Liver (tissue), 9 donors: ENCODE results near the gene HSD11B1L. TPM values are rescaled to one million over a fixed set of nuclear protein-coding genes. Genes with fewer than 3 reads are reported as not detected.
A peak's percentile ranks its signal among the peaks of the same experiment; 100 is the strongest.
"Not testable (repeated sequence)": the region's sequence is repeated elsewhere in the genome, so short reads cannot be mapped to it uniquely, and the experiment has no call there.

Experiments used
- DNase-seq: peaks from one replicate; pipeline ENCODE4 v3.0.0-alpha.2; 2017; ENCODE audit warnings: low spot score
- H3K27ac ChIP-seq, 2 donors: one replicate each; pipeline ENCODE4 v1.7.0; 2013; ENCODE audit warnings: inconsistent platforms in 2 of 2, low read length in 2 of 2, control low read depth in 1 of 2, low read depth in 1 of 2, mild to moderate bottlenecking in 1 of 2
- H3K27me3 ChIP-seq, 4 donors: one replicate each; pipeline versions ENCODE4 v1.6.1 to v1.7.0; 2013; ENCODE audit warnings: low read length in 3 of 4, inconsistent platforms in 1 of 4, mild to moderate bottlenecking in 1 of 4, moderate library complexity in 1 of 4; ENCODE audit not compliant: control insufficient read depth in 4 of 4, insufficient read depth in 4 of 4
- H3K36me3 ChIP-seq, 4 donors: one replicate each; pipeline versions ENCODE4 v1.6.1 to v1.7.0; 2013; ENCODE audit warnings: low read length in 3 of 4, mild to moderate bottlenecking in 3 of 4, low read depth in 1 of 4, moderate library complexity in 1 of 4; ENCODE audit not compliant: control insufficient read depth in 4 of 4, insufficient read depth in 3 of 4
- H3K4me1 ChIP-seq, 4 donors: one replicate each; pipeline versions ENCODE4 v1.6.1 to v1.7.0; 2013; ENCODE audit warnings: low read length in 3 of 4, mild to moderate bottlenecking in 3 of 4, moderate library complexity in 1 of 4; ENCODE audit not compliant: control insufficient read depth in 4 of 4, insufficient read depth in 4 of 4
- H3K4me3 ChIP-seq, 3 donors: one replicate each; pipeline versions ENCODE4 v1.6.1 to v1.7.0; 2013; ENCODE audit warnings: low read length in 3 of 3, control low read depth in 1 of 3, low read depth in 1 of 3, mild to moderate bottlenecking in 1 of 3
- H3K9ac ChIP-seq, 2 donors: one replicate each; pipeline ENCODE4 v1.7.0; 2013; ENCODE audit warnings: low read length in 2 of 2, mild to moderate bottlenecking in 2 of 2, moderate library complexity in 2 of 2, control low read depth in 1 of 2, low read depth in 1 of 2
- H3K9me3 ChIP-seq, 4 donors: one replicate each; pipeline versions ENCODE4 v1.6.1 to v1.7.0; 2013; ENCODE audit warnings: low read length in 3 of 4; ENCODE audit not compliant: control insufficient read depth in 4 of 4
- FOXA1 ChIP-seq: IDR thresholded peaks from 2 replicates; pipeline ENCODE4 v1.6.1; 2016; ENCODE audit warnings: antibody characterized with exemption
- FOXA2 ChIP-seq: IDR thresholded peaks from 2 replicates; pipeline ENCODE4 v1.6.1; 2016; ENCODE audit warnings: antibody characterized with exemption
- HNF4A ChIP-seq, 2 donors: conservative IDR thresholded peaks; 2 replicates each; pipeline ENCODE4 v1.6.1; 2016; ENCODE audit warnings: antibody characterized with exemption in 2 of 2, mild to moderate bottlenecking in 2 of 2
- JUND ChIP-seq, 2 donors: IDR thresholded peaks; 2 replicates each; pipeline ENCODE4 v1.6.1; 2016; ENCODE audit warnings: antibody characterized with exemption in 2 of 2
- NR2F2 ChIP-seq: IDR thresholded peaks from 2 replicates; pipeline ENCODE4 v1.6.1; 2016; ENCODE audit warnings: antibody characterized with exemption
- RAD21 ChIP-seq, 2 donors: IDR thresholded peaks; 2 replicates each; pipeline ENCODE4 v1.6.1; 2016; ENCODE audit warnings: antibody characterized with exemption in 2 of 2, mild to moderate bottlenecking in 2 of 2
- RXRA ChIP-seq, 2 donors: IDR thresholded peaks; 2 replicates each; pipeline ENCODE4 v1.6.1; 2017 to 2018; ENCODE audit warnings: antibody characterized with exemption in 2 of 2, mild to moderate bottlenecking in 1 of 2
- SP1 ChIP-seq: IDR thresholded peaks from 2 replicates; pipeline ENCODE4 v1.6.1; 2018; ENCODE audit warnings: antibody characterized with exemption, mild to moderate bottlenecking
- TAF1 ChIP-seq: conservative IDR thresholded peaks from 2 replicates; pipeline ENCODE4 v1.6.1; 2016; ENCODE audit warnings: antibody characterized with exemption, mild to moderate bottlenecking
- WGBS: extraction: QIAGEN DNeasy Blood & Tissue Kit; methylation state at CpG from one replicate; pipeline ENCODE4 v1.1.7; 2013; 5-methylcytosine and 5-hydroxymethylcytosine counted together
- polyA plus RNA-seq, 2 donors: library from polyadenylated mRNA; stranded (reverse) in 1 of 2; unstranded in 1 of 2; fragments of 200-250 nt in 1 of 2; fragments of >200 nt in 1 of 2; fragmentation: Nextera tagmentation in 1 of 2; extraction: Ambion mirVana in 1 of 2; gene quantifications; one replicate each; pipeline versions ENCODE4 v1.2.1 to v1.2.3, GENCODE V29; 2013 to 2015
- total RNA-seq, 2 donors: library from RNA; depleted of rRNA; stranded (reverse); fragments of >200 nt; gene quantifications; one replicate each; pipeline ENCODE4 v1.2.3, GENCODE V29; 2014
- TF ChIP-seq, protein P1 (sequence below): IDR thresholded peaks from 2 replicates; pipeline ENCODE4 v1.6.1; 2016; ENCODE audit warnings: antibody characterized with exemption
- TF ChIP-seq, protein P2 (sequence below): IDR thresholded peaks from 2 replicates; pipeline ENCODE4 v1.6.1; 2016; ENCODE audit warnings: antibody characterized with exemption
- TF ChIP-seq, protein P3 (sequence below): fragments of 150-350 bp; IDR thresholded peaks from 2 replicates; pipeline ENCODE4 v1.5.1; 2017; ENCODE audit warnings: improper control_type of control experiment, low read depth, low read length; ENCODE audit not compliant: missing input control
- donor health status: healthy.
- donor health status: healthy.
- donor health status: healthy.
- donor health status: healthy.
- donor health status: healthy.

Gene HSD11B1L
- total and polyA plus RNA-seq, 4 donors: 1.3 to 2.5 (median 1.9) TPM

DNA sequence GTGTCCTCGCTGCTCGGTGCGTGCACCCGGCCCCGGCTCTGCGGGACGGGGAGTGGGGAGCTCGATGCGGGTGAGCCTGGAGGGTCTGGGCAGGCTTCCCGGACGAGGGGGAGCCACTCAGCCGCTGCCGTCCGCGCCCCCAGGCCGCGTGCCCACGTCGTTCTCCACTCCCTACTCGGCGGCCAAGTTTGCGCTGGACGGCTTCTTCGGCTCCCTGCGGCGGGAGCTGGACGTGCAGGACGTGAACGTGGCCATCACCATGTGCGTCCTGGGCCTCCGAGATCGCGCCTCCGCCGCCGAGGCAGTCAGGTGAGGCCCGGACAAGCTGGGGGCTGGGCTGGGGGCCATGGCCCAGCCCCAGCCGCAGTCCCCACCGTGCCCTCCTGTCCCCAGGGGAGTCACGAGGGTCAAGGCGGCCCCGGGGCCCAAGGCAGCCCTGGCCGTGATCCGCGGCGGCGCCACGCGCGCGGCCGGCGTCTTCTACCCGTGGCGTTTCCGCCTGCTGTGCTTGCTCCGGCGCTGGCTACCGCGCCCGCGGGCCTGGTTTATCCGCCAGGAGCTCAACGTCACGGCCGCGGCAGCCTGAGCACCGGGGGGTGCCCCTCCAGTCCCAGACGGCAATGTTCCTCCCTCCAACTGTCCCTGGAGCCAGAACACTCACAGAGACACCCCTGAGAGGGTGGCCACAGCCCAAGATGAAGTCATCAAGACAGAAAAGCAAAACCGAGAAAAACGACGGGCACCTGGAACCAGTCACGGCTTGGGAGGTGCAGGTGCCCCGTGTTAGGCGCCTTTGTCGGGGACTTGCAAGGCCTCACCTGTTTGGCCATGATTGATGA is 6.8 kb downstream of the HSD11B1L start:
- Histone ChIP-seq H3K9me3 (no peaks in the 10 kb centered on the region), H3K27ac (peak overlapping the region in 1 of 2 donors; percentile 72), H3K4me1 (peaks cover 6 to 27% (median 14%) of the 10 kb centered on the region in 4 donors), H3K36me3 (peaks cover 4 to 9% (median 7%) of the 10 kb centered on the region in 4 donors), H3K27me3 (no peaks in the 10 kb centered on the region), H3K4me3 (no peak overlapping the region), H3K9ac (no peak overlapping the region)
- TF ChIP-seq, protein P1, sequence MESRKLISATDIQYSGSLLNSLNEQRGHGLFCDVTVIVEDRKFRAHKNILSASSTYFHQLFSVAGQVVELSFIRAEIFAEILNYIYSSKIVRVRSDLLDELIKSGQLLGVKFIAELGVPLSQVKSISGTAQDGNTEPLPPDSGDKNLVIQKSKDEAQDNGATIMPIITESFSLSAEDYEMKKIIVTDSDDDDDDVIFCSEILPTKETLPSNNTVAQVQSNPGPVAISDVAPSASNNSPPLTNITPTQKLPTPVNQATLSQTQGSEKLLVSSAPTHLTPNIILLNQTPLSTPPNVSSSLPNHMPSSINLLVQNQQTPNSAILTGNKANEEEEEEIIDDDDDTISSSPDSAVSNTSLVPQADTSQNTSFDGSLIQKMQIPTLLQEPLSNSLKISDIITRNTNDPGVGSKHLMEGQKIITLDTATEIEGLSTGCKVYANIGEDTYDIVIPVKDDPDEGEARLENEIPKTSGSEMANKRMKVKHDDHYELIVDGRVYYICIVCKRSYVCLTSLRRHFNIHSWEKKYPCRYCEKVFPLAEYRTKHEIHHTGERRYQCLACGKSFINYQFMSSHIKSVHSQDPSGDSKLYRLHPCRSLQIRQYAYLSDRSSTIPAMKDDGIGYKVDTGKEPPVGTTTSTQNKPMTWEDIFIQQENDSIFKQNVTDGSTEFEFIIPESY: no peak
- TF ChIP-seq NR2F2 (no peak), JUND (IDR thresholded peaks at IDR 0.05) (no peak), HNF4A (conservative IDR thresholded peaks at IDR 0.05) (no peak), SP1 (no peak), FOXA1 (no peak), RXRA (IDR thresholded peaks at IDR 0.05) (no peak), RAD21 (IDR thresholded peaks at IDR 0.05) (no peak), TAF1 (no peak), FOXA2 (no peak)
- TF ChIP-seq, protein P2, sequence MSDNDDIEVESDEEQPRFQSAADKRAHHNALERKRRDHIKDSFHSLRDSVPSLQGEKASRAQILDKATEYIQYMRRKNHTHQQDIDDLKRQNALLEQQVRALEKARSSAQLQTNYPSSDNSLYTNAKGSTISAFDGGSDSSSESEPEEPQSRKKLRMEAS: no peak
- TF ChIP-seq, protein P3, sequence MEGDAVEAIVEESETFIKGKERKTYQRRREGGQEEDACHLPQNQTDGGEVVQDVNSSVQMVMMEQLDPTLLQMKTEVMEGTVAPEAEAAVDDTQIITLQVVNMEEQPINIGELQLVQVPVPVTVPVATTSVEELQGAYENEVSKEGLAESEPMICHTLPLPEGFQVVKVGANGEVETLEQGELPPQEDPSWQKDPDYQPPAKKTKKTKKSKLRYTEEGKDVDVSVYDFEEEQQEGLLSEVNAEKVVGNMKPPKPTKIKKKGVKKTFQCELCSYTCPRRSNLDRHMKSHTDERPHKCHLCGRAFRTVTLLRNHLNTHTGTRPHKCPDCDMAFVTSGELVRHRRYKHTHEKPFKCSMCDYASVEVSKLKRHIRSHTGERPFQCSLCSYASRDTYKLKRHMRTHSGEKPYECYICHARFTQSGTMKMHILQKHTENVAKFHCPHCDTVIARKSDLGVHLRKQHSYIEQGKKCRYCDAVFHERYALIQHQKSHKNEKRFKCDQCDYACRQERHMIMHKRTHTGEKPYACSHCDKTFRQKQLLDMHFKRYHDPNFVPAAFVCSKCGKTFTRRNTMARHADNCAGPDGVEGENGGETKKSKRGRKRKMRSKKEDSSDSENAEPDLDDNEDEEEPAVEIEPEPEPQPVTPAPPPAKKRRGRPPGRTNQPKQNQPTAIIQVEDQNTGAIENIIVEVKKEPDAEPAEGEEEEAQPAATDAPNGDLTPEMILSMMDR: no peak
- no peak for DNase-seq
- 57% methylated on average over 76 of the region's 76 CpGs for WGBS

DNA sequence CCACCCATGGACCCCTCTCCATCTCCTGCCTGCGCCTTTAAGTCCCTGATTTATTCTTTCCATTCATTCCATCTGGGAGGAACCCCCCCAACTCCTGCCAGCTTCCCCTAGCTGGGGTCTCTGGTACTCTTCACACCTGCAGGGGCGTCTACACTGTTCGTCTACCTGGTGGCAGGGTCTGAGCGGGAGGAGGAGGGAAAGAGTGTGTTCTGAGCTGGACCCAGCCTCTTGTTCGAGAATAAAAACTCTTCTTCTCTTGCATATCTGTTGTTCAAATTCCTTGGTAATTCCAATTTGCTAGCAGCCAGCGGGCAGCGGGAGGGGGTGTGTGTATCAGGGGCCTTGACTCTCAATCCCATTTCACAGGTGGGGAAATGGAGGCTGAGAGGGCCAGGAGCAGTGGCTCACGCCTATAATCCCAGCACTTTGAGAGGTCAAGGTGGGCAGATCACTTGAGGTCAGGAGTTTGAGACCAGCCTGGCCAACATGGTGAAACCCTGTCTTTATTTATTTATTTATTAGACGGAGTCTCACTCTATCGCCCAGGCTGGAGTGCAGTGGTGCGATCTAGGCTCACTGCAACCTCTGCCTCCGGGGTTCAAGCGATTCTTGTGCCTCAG is 7.5 kb downstream of the HSD11B1L start:
- H3K36me3 ChIP-seq: peaks cover 6 to 17% (median 10%) of the 10 kb centered on the region in 4 donors
- H3K4me3 ChIP-seq, H3K9me3 ChIP-seq, DNase-seq, H3K9ac ChIP-seq, H3K27me3 ChIP-seq, H3K27ac ChIP-seq: not testable (repeated sequence)
- 93% methylated on average over 13 of the region's 13 CpGs for WGBS
- peaks cover 6 to 27% (median 14%) of the 10 kb centered on the region in 4 donors for H3K4me1 ChIP-seq
